Vein endothelial cell (primary cell): Measurements from ENCODE around the gene NECAB3. TPM values are rescaled to one million over a fixed set of nuclear protein-coding genes. Genes with fewer than 3 reads are reported as not detected.

Source experiments
- total RNA-seq: library from RNA; depleted of rRNA; stranded (reverse); fragments of >200 nt; gene quantifications from 2 replicates; pipeline ENCODE4 v1.2.3, GENCODE V29; 2012

The NECAB3 gene, protein sequence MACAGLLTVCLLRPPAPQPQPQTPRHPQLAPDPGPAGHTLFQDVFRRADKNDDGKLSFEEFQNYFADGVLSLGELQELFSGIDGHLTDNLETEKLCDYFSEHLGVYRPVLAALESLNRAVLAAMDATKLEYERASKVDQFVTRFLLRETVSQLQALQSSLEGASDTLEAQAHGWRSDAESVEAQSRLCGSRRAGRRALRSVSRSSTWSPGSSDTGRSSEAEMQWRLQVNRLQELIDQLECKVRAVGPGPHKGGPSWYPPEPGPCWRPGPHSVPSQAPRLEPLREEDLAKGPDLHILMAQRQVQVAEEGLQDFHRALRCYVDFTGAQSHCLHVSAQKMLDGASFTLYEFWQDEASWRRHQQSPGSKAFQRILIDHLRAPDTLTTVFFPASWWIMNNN
- total RNA-seq: 9.9 and 28.7 TPM in 2 replicates

DNA sequence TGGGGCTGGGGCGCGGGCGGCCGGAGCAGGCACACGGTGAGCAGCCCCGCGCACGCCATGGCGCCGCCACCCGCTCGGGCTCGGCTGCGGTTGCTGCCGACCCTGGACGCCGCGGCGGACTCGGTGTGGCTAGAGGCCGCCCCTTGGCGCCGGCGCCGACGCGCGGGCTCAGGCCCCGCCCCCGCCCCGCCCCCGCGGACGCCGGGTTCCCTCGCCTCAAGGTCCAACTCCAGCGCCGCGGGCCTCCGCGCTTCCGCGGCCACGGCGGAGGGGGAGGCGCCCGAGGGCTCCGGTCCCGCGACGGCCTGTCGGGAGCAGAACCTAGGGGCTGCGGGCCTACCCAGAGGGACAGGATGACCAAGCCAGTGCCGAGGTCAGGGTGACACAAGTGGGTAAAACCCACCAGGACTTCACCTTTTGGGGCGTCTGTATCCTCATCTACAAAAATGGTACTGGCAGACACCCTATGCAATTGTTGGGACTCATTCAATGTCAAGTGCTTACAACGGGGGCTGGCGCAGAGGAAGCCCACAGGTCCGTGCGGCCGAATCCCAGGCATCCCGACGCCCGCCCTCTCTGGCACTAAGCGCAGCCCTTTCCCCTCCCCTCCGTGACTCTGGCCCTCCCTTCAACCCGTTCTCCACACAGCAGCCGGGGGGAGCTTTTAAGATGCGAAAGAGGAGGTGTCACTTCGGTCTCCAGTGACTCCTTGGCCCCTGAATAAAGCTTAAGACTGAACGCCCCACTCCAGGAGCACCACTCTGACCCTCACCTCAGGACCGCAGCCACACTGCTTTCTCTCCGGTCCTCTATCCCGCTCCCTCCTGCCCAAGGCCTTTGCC is at the start of gene NECAB3:
Gene NECAB3, minus strand, starts transcription at position 135 of the 842 bp plus-strand sequence. Its CDS starts 76 bp downstream, at position 59.

DNA sequence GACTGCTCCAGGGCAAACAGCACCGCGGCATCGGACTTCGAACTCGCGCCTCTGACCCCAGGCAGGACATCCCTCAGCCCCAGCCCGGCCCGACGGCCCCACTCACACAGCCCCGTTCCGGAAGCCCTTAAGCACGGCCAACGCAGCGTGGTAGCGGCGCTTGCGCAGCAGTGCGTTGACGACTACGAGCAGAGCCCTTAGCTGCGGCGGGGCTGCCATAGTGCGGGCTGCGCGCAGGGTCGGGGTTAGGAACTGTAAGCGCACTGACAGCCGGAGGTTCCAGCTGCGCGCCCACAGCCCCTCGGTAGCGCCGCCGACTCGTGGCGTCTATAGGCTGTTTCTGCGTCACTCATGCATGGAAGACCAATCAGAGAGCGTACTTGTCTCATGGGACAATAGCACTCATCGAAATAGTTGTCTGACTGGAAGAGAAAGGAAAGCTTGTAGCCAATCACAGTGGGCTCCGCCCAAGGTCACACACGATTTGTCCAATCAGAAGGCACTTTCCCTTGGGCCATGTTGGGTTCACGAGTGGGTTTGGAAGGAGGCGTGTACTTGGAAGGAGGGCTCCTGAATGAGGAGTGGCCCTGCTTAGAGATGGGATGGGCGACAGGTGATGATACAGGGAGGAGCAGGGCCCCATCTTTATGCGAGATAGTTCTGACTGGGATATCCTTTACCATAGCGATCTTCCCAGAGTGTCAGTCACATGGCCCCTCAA is 45.9 kb upstream of the NECAB3 start, which contains the start of gene PXMP4:
Gene PXMP4, minus strand, starts transcription at position 322 of the 721 bp plus-strand sequence. Its CDS starts 103 bp downstream, at position 219.

DNA sequence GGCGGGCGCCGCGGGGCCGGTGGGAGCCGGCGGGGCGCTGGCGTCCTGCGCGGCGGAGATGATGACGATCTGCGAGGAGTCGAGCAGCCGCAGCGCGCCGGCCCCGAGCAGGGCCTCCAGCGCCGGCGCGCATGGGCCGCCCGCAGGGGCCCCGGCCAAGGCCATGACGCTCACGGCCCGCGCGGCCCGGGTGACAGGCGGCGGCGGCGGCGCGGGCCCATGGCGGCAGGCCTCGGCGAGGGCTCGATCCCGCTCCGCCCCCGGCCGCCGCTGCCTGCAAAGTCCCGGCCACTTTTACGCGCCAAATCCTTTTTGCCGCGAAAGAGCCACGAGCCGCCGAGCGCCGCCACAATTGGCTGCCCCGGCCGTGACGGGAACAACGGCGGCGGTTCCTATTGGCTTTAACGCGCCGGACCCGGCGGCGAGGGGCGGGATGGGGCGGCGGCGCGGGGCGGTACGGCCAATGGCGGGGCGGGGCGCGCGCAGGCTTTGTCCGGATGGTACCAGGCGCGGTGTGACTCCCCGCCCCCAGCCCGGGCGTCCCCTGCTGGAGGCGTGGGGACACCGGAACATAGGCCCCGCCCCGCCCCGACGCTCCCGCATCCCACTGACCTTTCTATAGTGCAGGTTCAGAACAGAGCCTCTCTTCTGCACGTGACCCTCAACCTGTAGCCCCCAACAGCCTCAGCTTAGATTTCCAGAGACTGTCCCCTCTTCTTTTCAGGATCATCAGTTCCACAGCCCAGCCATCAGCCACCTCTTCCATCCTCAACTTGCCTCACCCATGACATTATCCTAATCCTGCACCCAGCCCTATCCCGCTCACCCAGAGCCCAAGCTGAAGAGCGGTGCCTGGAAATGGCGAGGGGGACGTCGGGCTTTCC is 12.1 kb upstream of the NECAB3 start, which contains the start of gene E2F1:
Gene E2F1, minus strand, starts transcription at position 286 of the 884 bp plus-strand sequence. Its CDS starts 121 bp downstream, at position 165.

DNA sequence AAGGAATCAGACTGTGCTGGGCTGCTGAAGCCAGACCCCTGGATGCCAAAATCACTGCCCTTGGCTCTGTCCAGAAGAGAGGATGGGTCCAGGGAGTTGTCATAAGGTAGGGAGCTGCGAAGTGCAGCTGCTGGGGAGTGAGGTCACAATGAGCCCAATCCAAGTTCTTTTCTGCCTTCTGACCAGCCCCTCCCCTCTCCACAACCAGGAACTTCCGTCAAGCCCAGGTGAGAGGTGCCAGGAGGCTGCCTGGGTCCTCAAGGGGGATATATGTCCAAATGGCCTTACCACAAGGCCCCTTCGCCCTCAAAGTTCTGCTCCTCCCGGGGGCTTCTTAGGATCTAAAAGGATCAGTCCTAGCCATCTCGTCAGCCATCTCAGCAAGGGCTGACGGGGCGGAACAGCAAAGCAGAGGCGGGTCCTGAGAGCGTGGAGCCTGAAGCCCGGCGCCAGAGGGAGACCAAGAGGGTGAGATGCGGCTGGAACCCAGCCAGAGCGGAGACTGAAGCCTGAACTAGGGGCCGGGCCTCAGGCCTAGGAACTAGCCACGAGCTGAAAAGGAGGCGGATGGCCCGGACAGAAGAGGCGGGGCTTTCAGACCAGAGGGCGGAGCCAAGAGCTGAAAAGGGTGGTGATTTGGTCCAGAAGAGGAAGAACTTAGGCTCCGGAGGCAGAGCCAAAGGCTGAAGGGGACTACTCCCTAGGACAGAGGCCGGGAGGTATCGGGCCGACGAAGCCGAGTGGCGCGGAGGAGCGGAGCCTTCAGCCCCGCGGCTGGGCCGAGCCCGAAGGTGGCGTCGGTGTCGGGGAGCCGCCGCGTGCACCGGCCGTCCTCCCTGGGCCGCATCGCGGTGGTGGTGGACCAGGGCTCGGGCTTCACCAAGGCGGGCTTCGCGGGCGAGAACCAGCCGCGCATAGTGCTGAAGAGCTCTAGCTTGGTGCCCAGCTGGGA is 7.7 kb downstream of the NECAB3 start, which contains the start of gene ACTL10:
Gene ACTL10, plus strand, starts transcription at position 651 of the 952 bp plus-strand sequence. CDS start 555 bp downstream, outside the sequence.

DNA sequence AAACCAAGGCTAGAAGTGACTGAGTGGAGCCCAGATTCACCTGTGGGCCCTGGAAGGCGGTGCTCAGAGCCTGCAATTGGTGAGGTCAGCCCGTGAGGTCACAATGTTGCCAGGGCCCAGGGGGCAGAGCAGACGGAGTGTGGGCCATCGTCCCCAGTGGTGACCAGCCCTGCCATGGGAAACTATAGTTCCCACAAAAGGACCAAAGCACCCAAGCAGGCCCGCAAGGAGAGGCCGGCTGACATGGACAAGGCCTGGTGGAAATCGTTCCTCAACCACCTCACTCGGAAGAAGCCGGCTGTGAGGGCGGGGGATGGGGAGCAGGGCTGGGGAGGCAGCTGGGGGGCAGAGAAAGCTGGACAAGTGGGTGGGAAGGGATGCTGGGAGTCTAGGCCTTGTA is 12.1 kb downstream of the NECAB3 start, which contains the start of gene C20orf144:
Gene C20orf144, plus strand, starts transcription at position 156 of the 400 bp plus-strand sequence. Its CDS starts 19 bp downstream, at position 175.

Other genes with a start within 250 kb of the NECAB3 start
- gene SNTA1, start 230.7 kb downstream of the NECAB3 start, total RNA-seq: 7.1 and 8.5 TPM in 2 replicates
- gene CBFA2T2, start 184.3 kb downstream of the NECAB3 start, total RNA-seq: 6.8 and 9.1 TPM in 2 replicates
- gene C20orf144, start 12.1 kb downstream of the NECAB3 start, total RNA-seq: under 0.01 and 0.10 TPM in 2 replicates
- 2.8 and 3.3 TPM in 2 replicates for gene ACTL10, start 7.5 kb downstream of the NECAB3 start, total RNA-seq
- gene E2F1, start 12.0 kb upstream of the NECAB3 start, total RNA-seq: 8.2 and 10.5 TPM in 2 replicates
- gene PXMP4, start 45.9 kb upstream of the NECAB3 start, total RNA-seq: 3.2 and 3.9 TPM in 2 replicates
- gene ZNF341, start 57.6 kb upstream of the NECAB3 start, total RNA-seq: 1.6 and 2.9 TPM in 2 replicates
- gene CHMP4B, start 136.9 kb upstream of the NECAB3 start, total RNA-seq: 51.3 and 51.7 TPM in 2 replicates